ENCODE data around the gene CCDC82.

DNA sequence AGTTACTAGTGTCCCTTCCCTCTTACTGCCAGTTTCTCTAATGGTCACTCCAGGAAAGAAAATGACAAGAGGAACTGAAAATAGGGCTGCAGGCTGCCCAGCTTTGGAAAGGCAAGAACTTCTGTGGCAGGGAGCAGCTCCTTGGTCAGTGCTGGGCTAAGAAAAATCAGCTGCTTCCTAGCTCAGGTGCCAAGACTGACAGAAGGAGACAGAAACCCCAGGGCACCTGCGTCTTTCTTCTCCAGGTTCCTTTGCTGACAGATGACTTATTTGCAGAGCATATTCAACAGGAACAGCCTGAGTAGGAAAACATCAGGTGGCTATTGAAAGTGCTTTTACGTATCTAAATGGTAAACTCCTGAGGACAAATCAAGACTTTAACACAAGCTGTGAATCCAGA is 72.1 kb downstream of the CCDC82 start:
- TF ChIP-seq, protein P1, sequence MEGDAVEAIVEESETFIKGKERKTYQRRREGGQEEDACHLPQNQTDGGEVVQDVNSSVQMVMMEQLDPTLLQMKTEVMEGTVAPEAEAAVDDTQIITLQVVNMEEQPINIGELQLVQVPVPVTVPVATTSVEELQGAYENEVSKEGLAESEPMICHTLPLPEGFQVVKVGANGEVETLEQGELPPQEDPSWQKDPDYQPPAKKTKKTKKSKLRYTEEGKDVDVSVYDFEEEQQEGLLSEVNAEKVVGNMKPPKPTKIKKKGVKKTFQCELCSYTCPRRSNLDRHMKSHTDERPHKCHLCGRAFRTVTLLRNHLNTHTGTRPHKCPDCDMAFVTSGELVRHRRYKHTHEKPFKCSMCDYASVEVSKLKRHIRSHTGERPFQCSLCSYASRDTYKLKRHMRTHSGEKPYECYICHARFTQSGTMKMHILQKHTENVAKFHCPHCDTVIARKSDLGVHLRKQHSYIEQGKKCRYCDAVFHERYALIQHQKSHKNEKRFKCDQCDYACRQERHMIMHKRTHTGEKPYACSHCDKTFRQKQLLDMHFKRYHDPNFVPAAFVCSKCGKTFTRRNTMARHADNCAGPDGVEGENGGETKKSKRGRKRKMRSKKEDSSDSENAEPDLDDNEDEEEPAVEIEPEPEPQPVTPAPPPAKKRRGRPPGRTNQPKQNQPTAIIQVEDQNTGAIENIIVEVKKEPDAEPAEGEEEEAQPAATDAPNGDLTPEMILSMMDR (IDR thresholded peaks at IDR 0.05) = no peak
- no peak for TF ChIP-seq ZFX (IDR thresholded peaks at IDR 0.05; ENCODE audit: borderline replicate concordance)
